Posterior cingulate gyrus (tissue), 11 donors: ENCODE measurements around the gene LMO3.

Source experiments
- DNase-seq, 10 donors: peaks; one replicate each; pipeline versions ENCODE4 v3.0.0 to v3.0.0-alpha.2; 2020 to 2021; ENCODE audit warnings: mixed read lengths in 3 of 10
- intact Hi-C: fragments of 100-400 bp; cut with DNase I; formaldehyde crosslinking; loops from one replicate; pipeline ENCODE4 v1.15.1; 2023

LMO3 gene

DNA sequence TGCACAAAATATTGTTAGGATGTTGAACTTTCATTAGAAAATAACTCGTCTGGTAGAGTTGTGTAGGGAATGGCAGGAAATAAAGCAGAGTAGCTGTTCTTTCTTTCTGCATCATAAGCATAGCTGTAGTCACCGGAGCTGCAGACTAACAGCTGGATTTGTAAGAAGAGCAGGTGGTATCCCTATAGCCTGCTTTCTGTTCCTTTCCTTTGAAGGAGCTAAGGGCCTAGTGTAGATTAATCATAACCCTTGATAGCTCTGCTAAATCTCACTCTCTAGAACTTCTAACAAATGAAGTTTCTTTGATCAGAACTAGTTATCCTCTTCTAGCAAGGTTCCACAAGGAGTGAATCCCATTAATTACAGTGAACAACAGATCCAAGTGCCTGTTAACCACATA is 3.5 kb downstream of the LMO3 start:
- intact Hi-C loops, result no loop called here
- DNase-seq, result no peak

DNA sequence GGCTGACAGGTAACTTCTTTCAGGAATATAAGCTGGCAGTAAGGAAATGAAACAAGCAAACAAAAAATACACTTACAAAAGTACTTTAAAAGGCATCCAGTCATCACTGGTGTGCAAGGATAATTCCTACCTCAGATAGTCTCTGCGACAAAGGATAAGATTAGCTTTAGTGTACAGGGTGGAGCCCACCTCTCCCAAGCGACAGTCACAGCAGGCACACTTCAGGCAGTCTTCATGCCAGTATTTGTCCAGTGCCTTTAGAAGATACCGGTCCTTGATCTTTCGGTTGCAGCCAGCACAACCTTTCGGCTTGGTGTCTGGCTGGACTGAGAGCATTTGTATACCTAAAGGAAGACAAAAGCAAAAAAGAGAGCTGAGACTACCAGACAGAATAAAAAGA is 5.4 kb downstream of the LMO3 start:
- intact Hi-C loops, result no loop called here
- DNase-seq, result peak in 1 of 10 donors; percentile 55

DNA sequence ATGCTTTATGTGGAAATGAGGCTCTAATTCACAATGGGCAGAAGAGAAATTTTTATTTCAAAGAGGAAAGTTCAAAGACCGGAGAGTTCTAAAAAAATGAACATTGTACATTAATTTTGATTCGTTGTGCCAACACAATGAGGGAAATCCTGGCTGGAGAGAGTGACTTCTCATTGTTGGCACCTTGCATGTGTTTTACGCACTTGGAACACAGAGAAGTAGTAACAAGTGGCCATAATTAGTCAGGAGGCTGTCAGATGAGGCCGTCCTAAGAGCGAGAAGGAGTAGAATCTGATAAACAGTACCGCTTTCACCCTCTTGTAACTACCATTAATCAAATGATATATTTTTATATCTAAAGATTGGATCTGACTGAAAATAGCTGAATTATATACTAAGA is 6.9 kb downstream of the LMO3 start:
- DNase-seq, result no peak
- intact Hi-C loops, result no loop called here

- no peak for DNase-seq
- intact Hi-C loops, result no loop called here
Observed at GRCh38 chr12:16594797-16595196, 11.2 kb downstream of the LMO3 start.

GRCh38 chr12:16593546-16593945 is 12.4 kb downstream of the LMO3 start:
- DNase-seq, result no peak
- intact Hi-C loops, result no loop called here

DNA sequence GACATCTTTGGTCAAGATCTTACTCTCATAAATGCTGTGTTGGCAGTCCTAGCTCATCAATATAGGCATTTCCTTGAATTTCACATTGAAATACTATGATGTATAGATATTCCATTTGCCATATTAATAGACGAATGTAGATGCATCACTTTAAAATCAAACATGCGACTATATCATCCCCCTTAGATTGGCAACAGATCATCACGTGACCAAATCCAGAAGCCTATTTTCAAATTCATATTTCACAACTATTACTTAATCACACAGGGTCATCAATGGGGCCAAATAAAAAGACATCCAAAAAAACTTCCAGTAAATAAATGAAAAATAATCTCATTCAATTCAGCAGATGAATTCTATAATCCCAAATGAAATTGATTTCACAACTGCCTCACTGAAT is 15.3 kb downstream of the LMO3 start:
- intact Hi-C loops, result no loop called here
- no peak for DNase-seq

GRCh38 chr12:16588812-16589211 is 17.1 kb downstream of the LMO3 start:
- no peak for DNase-seq
- intact Hi-C loops, result no loop called here

- intact Hi-C loops, result no loop called here
- no peak for DNase-seq
Observed at GRCh38 chr12:16587514-16587913, 18.4 kb downstream of the LMO3 start.

- intact Hi-C loops, result no loop called here
- no peak for DNase-seq
Observed at GRCh38 chr12:16587110-16587453, 18.9 kb downstream of the LMO3 start.

DNA sequence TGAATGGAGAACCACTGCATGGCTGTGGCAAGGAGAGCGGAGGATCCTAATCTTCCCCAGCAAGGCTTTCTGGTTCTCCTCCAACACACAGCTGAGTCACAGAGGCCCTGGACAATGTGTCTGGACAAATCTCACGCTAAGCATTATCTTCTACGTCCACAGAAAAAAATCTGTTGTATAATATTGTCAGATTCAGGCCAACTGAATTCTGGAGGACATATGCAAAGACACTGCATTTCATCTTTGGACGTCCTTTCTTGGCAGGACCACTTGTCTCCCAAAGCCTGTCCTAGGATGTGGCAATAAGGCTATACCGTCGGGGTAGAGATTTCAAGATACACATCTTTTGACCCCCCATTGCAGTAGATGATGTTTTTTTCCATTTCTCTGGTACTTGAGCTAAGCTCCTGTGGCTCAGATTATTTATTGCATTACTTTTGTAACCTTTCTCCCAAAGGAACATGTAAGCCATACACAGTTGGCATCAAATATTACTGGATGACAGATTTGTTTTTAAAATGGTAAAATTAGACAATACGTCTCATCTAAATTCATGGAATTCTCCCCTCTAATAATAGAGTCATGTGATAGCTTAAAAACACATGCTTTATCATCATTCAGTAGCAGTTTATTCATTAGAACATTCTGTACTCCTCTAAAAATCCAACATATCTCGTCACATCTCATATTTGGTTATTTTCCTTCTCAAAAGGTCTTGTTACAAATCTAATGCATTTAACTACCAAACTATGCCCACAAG is 19.4 kb downstream of the LMO3 start:
- intact Hi-C loops, result no loop called here
- DNase-seq, result peak in 1 of 10 donors; percentile 82

DNA sequence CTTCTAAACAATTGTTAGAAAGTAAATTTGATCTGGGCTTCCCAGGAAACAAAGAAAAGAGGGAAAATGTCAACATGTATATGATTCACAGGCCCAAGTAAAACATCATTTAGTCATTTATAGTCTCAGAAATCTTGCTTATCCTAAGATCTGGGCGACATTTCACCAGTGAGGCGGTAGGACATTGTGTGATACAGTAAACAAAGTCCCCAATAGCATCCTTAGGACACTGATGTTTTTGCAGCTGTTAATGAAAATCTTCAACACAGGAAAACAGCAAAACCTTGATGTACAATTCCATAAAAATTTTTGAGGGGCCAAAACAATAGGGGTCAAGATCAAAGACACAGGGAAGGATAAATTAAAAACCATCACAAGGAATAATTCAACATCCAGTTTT is 20.2 kb downstream of the LMO3 start:
- DNase-seq, result no peak
- intact Hi-C loops, result no loop called here

- no peak for DNase-seq
- intact Hi-C loops, result no loop called here
Observed at GRCh38 chr12:16583969-16584745, 21.8 kb downstream of the LMO3 start.

DNA sequence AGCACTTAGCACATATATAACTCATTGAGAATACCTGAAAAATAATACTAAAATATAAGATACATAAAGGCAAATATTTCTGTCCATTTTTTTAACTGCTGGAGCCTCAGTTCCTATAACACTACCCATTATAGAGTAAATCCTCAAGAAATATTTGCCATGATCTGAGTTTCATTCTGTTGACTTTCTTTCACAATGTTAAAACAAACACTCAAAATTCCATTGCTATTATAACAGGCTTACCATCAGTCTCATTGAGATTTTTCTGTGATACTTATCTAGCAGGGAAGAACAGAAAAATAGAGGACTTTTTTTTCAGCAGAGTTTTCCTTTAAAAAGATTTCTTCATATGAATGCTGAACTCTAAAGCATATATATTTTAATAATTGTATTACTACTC is 24.5 kb downstream of the LMO3 start:
- intact Hi-C loops, result no loop called here
- DNase-seq, result no peak

- DNase-seq, result no peak
- intact Hi-C loops, result no loop called here
Observed at GRCh38 chr12:16579041-16579440, 26.9 kb downstream of the LMO3 start.

GRCh38 chr12:16573398-16574077 is 32.4 kb downstream of the LMO3 start:
- peak in 2 of 10 donors; percentile 39 to 52 for DNase-seq
- intact Hi-C loops, result no loop called here

GRCh38 chr12:16568873-16569272 is 37.1 kb downstream of the LMO3 start:
- intact Hi-C loops, result no loop called here
- no peak for DNase-seq

GRCh38 chr12:16564675-16565074 is 41.3 kb downstream of the LMO3 start:
- intact Hi-C loops, result no loop called here
- DNase-seq, result no peak

GRCh38 chr12:16563504-16563903 is 42.5 kb downstream of the LMO3 start:
- DNase-seq, result no peak
- intact Hi-C loops, result no loop called here

DNA sequence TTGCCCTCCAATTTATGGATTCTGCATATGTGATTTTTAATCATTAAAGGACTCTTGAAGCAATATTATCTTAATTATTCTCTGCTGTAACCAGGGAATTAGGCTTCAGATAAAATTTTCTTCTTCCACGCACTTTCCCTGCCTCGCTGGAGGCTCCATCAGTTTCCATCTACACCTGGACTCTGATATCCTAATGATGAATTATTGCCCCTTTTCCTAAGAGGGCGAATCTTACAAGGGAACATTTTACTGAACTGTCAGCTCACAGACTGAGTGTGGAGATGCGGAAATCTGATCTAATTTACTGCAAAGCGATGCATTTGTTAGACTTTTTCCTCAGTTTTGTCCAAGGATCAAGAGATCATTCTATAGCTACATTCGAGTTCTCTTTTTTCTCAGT is 43.0 kb downstream of the LMO3 start:
- intact Hi-C loops, result no loop called here
- DNase-seq, result no peak

DNA sequence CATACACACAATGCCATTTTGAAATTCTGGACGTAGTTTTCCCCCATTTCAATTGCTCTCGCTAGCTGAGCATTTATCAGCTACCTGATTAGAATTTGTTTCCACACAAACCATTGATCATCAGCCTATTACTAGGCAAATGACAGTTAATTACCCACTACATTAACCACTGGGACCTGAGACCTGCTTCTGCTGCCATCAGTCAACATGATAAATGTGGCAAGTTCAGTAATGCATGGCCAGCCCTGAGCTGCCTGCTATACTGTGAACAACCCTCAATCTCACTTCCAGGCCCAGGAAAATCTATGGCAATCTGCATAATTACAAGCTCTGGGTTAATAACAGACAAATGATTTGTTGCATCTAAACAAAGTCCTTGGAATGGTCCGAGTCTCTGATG is 43.5 kb downstream of the LMO3 start:
- intact Hi-C loops, result no loop called here
- DNase-seq, result no peak

GRCh38 chr12:16560273-16560672 is 45.7 kb downstream of the LMO3 start:
- intact Hi-C loops, result no loop called here
- no peak for DNase-seq

GRCh38 chr12:16555630-16556029 is 50.3 kb downstream of the LMO3 start:
- intact Hi-C loops, result no loop called here
- no peak for DNase-seq
